Immature natural killer cell (primary cell): ENCODE measurements around the gene ASIC5. TPM values are rescaled to one million over a fixed set of nuclear protein-coding genes. Genes with fewer than 3 reads are reported as not detected.
"Not testable (repeated sequence)": the region's sequence is repeated elsewhere in the genome, so short reads cannot be mapped to it uniquely, and the experiment has no call there.

Source experiments
- DNase-seq, 3 donors: peaks; one replicate each; pipeline ENCODE4 v3.0.0; 2022; ENCODE audit warnings: mixed read lengths in 1 of 3
- H3K27ac Mint-ChIP-seq, 6 donors: one replicate each; pipeline ENCODE4 v1.8.0; 2020; ENCODE audit warnings: mixed read lengths in 6 of 6, mild to moderate bottlenecking in 5 of 6, inconsistent platforms in 4 of 6, moderate library complexity in 3 of 6
- H3K27me3 Mint-ChIP-seq, 3 donors: one replicate each; pipeline ENCODE4 v1.8.0; 2020 to 2021; ENCODE audit warnings: low read depth in 3 of 3, mild to moderate bottlenecking in 3 of 3, mixed read lengths in 3 of 3, moderate library complexity in 3 of 3, inconsistent platforms in 1 of 3
- H3K36me3 Mint-ChIP-seq, 3 donors: one replicate each; pipeline ENCODE4 v1.8.0; 2020; ENCODE audit warnings: mixed read lengths in 3 of 3, inconsistent platforms in 2 of 3, mild to moderate bottlenecking in 2 of 3
- H3K4me1 Mint-ChIP-seq, 2 donors: one replicate each; pipeline ENCODE4 v1.8.0; 2020; ENCODE audit warnings: inconsistent platforms in 2 of 2, mild to moderate bottlenecking in 2 of 2, mixed read lengths in 2 of 2, moderate library complexity in 1 of 2
- H3K4me3 Mint-ChIP-seq, 5 donors: one replicate each; pipeline ENCODE4 v1.8.0; 2020; ENCODE audit warnings: mild to moderate bottlenecking in 5 of 5, mixed read lengths in 5 of 5, inconsistent platforms in 3 of 5, moderate library complexity in 3 of 5
- H3K9me3 Mint-ChIP-seq, 6 donors: one replicate each; pipeline ENCODE4 v1.8.0; 2020; ENCODE audit warnings: mild to moderate bottlenecking in 6 of 6, mixed read lengths in 6 of 6, inconsistent platforms in 4 of 6, moderate library complexity in 3 of 6
- polyA plus RNA-seq, 3 donors: library from polyadenylated mRNA; unstranded; fragments of 300-500 nt; fragmentation: Illumina TruSeq; gene quantifications; one replicate each; pipeline ENCODE4 v1.2.3, GENCODE V29; 2021

ASIC5 gene
- not detected for polyA plus RNA-seq

GRCh38 chr4:155866177-155866576 is at the start of gene ASIC5:
TSS of gene ASIC5 (minus strand) at chr4:155866277. CDS start at chr4:155866226, 51 bp downstream.
- no peak for DNase-seq
- peaks cover 0 to 5% (median 0%) of the 10 kb centered on the region in 3 donors for H3K36me3 Mint-ChIP-seq
- H3K4me3 Mint-ChIP-seq: no peak within 1 kb of the TSS
- no peak within 1 kb of the TSS for H3K27ac Mint-ChIP-seq
- H3K9me3 Mint-ChIP-seq: peaks cover 0 to 19% (median 4%) of the 10 kb centered on the region in 6 donors
- no peaks in the 10 kb centered on the region for H3K4me1 Mint-ChIP-seq
- peaks cover 0 to 2% (median 0%) of the 10 kb centered on the region in 3 donors for H3K27me3 Mint-ChIP-seq

GRCh38 chr4:155914782-155915181 is 48.7 kb upstream of the ASIC5 start:
- peaks cover 0 to 2% (median 0%) of the 10 kb centered on the region in 3 donors for H3K27me3 Mint-ChIP-seq
- H3K4me1 Mint-ChIP-seq: no peaks in the 10 kb centered on the region
- no peak overlapping the region for H3K27ac Mint-ChIP-seq
- H3K36me3 Mint-ChIP-seq: no peaks in the 10 kb centered on the region
- no peak overlapping the region for H3K4me3 Mint-ChIP-seq
- H3K9me3 Mint-ChIP-seq: no peaks in the 10 kb centered on the region
- no peak for DNase-seq

- Mint-ChIP-seq H3K27me3 (peaks cover 0 to 5% (median 0%) of the 10 kb centered on the region in 3 donors), H3K9me3 (no peaks in the 10 kb centered on the region), H3K27ac (no peak overlapping the region)
These were observed 45.8 kb upstream of the ASIC5 start for GRCh38 chr4:155911905-155912304.

GRCh38 chr4:155909615-155910226 is 43.6 kb upstream of the ASIC5 start:
- H3K27me3 Mint-ChIP-seq: peaks cover 0 to 5% (median 0%) of the 10 kb centered on the region in 3 donors
- no peaks in the 10 kb centered on the region for H3K9me3 Mint-ChIP-seq
- H3K4me3 Mint-ChIP-seq: no peak overlapping the region
- no peak for DNase-seq
- no peaks in the 10 kb centered on the region for H3K4me1 Mint-ChIP-seq
- H3K27ac Mint-ChIP-seq: no peak overlapping the region
- H3K36me3 Mint-ChIP-seq: no peaks in the 10 kb centered on the region

More at GRCh38 chr4:155911905-155912304, 45.8 kb upstream of the ASIC5 start:
- no peaks in the 10 kb centered on the region for H3K4me1 Mint-ChIP-seq
- no peak overlapping the region for H3K4me3 Mint-ChIP-seq
- no peaks in the 10 kb centered on the region for H3K36me3 Mint-ChIP-seq
- no peak for DNase-seq

GRCh38 chr4:155908187-155909139 is 42.4 kb upstream of the ASIC5 start:
- no peaks in the 10 kb centered on the region for H3K36me3 Mint-ChIP-seq
- no peak for DNase-seq
- peaks cover 0 to 5% (median 0%) of the 10 kb centered on the region in 3 donors for H3K27me3 Mint-ChIP-seq
- no peaks in the 10 kb centered on the region for H3K9me3 Mint-ChIP-seq
- no peaks in the 10 kb centered on the region for H3K4me1 Mint-ChIP-seq
- no peak overlapping the region for H3K4me3 Mint-ChIP-seq
- no peak overlapping the region for H3K27ac Mint-ChIP-seq

GRCh38 chr4:155907556-155907955 is 41.5 kb upstream of the ASIC5 start:
- no peaks in the 10 kb centered on the region for H3K9me3 Mint-ChIP-seq
- peaks cover 0 to 5% (median 0%) of the 10 kb centered on the region in 3 donors for H3K27me3 Mint-ChIP-seq
- DNase-seq: no peak
- H3K27ac Mint-ChIP-seq: no peak overlapping the region
- no peaks in the 10 kb centered on the region for H3K4me1 Mint-ChIP-seq
- no peaks in the 10 kb centered on the region for H3K36me3 Mint-ChIP-seq
- H3K4me3 Mint-ChIP-seq: no peak overlapping the region

- Mint-ChIP-seq H3K4me1 (no peaks in the 10 kb centered on the region), H3K27me3 (peaks cover 0 to 3% (median 0%) of the 10 kb centered on the region in 3 donors), H3K27ac (no peak overlapping the region), H3K9me3 (no peaks in the 10 kb centered on the region), H3K36me3 (no peaks in the 10 kb centered on the region), H3K4me3 (no peak overlapping the region)
- no peak for DNase-seq
These were observed 40.6 kb upstream of the ASIC5 start for GRCh38 chr4:155906554-155907247.

- H3K27ac Mint-ChIP-seq: no peak overlapping the region
These were observed 38.3 kb upstream of the ASIC5 start for GRCh38 chr4:155904331-155904730.

GRCh38 chr4:155903453-155903852 is 37.4 kb upstream of the ASIC5 start, which contains the start of gene TDO2:
TSS of gene TDO2 (plus strand) at chr4:155903696. CDS start at chr4:155903759, 63 bp downstream.
- Mint-ChIP-seq H3K27ac (no peak within 1 kb of the TSS), H3K27me3 (peaks cover 0 to 3% (median 0%) of the 10 kb centered on the region in 3 donors), H3K36me3 (no peaks in the 10 kb centered on the region), H3K4me1 (no peaks in the 10 kb centered on the region), H3K9me3 (peaks cover 0 to 3% (median under 1%) of the 10 kb centered on the region in 6 donors), H3K4me3 (no peak within 1 kb of the TSS)
- DNase-seq: no peak

More at GRCh38 chr4:155904331-155904730, 38.3 kb upstream of the ASIC5 start:
- no peaks in the 10 kb centered on the region for H3K4me1 Mint-ChIP-seq
- H3K9me3 Mint-ChIP-seq: no peaks in the 10 kb centered on the region
- H3K36me3 Mint-ChIP-seq: no peaks in the 10 kb centered on the region
- peaks cover 0 to 3% (median 0%) of the 10 kb centered on the region in 3 donors for H3K27me3 Mint-ChIP-seq
- DNase-seq: no peak
- H3K4me3 Mint-ChIP-seq: no peak overlapping the region

- no peak overlapping the region for H3K27ac Mint-ChIP-seq
- no peaks in the 10 kb centered on the region for H3K4me1 Mint-ChIP-seq
- H3K27me3 Mint-ChIP-seq: no peaks in the 10 kb centered on the region
- peaks cover 0 to 11% (median 8%) of the 10 kb centered on the region in 6 donors for H3K9me3 Mint-ChIP-seq
- no peaks in the 10 kb centered on the region for H3K36me3 Mint-ChIP-seq
- DNase-seq: no peak
- no peak overlapping the region for H3K4me3 Mint-ChIP-seq
These were observed 34.9 kb upstream of the ASIC5 start for GRCh38 chr4:155901013-155901412.

GRCh38 chr4:155900381-155900780 is 34.3 kb upstream of the ASIC5 start:
- H3K4me3 Mint-ChIP-seq: no peak overlapping the region
- H3K4me1 Mint-ChIP-seq: no peaks in the 10 kb centered on the region
- H3K36me3 Mint-ChIP-seq: no peaks in the 10 kb centered on the region
- H3K9me3 Mint-ChIP-seq: peaks cover under 1 to 11% (median 8%) of the 10 kb centered on the region in 6 donors
- DNase-seq: no peak
- no peaks in the 10 kb centered on the region for H3K27me3 Mint-ChIP-seq
- H3K27ac Mint-ChIP-seq: no peak overlapping the region

GRCh38 chr4:155899891-155900290 is 33.8 kb upstream of the ASIC5 start:
- Mint-ChIP-seq H3K9me3 (peaks cover 2 to 11% (median 8%) of the 10 kb centered on the region in 6 donors), H3K27ac (no peak overlapping the region), H3K36me3 (no peaks in the 10 kb centered on the region), H3K27me3 (no peaks in the 10 kb centered on the region), H3K4me1 (no peaks in the 10 kb centered on the region), H3K4me3 (no peak overlapping the region)
- no peak for DNase-seq

GRCh38 chr4:155898371-155898770 is 32.3 kb upstream of the ASIC5 start:
- H3K9me3 Mint-ChIP-seq: peaks cover 2 to 11% (median 9%) of the 10 kb centered on the region in 6 donors
- not testable (repeated sequence) for DNase-seq, H3K4me1 Mint-ChIP-seq, H3K36me3 Mint-ChIP-seq, H3K27me3 Mint-ChIP-seq, H3K4me3 Mint-ChIP-seq, H3K27ac Mint-ChIP-seq
